Heart left ventricle (tissue), 13 donors: ENCODE results near the gene NAIF1.

ENCODE experiments used
- CTCF ChIP-seq, 12 donors: fragments of 200-600 bp; sonication (generic) in 4 of 12; IDR thresholded peaks; one replicate each; pipeline versions ENCODE4 v1.5.0 to v1.8.0; 2018 to 2022; ENCODE audit warnings: antibody characterized with exemption in 12 of 12, mild to moderate bottlenecking in 5 of 12
- POLR2A ChIP-seq, 2 donors: fragments of 450-650 bp; IDR thresholded peaks; one replicate each; pipeline ENCODE4 v1.6.1; 2017; ENCODE audit warnings: antibody characterized with exemption in 2 of 2, mild to moderate bottlenecking in 2 of 2, moderate library complexity in 2 of 2
- donor health status: ischemic (EF 13 %, LVEDD 7.1; RV severe dilation, severe dysfunction).
- donor health status: DM: no; HTN: yes; CAD: no.
- donor health status: DM: no; HTN: no; CAD: no.
- donor health status: ischemic (EF 25% LVEDD 6.9; RV normal size, moderate dysfunction).
- donor health status: ischemic (EF 25% LVEDD 5.7; RV mildly dilated, moderate dysfunction).
- donor health status: ischemic (EF 35%, LVEDD 5.7; RV mildly dilated, moderate dysfunction).
- donor health status: nonischemic (EF 11% LVEDD 7.7; RV severe dilation, severe dysfunction).
- donor health status: DM: yes; HTN: yes; CAD: no.
- donor health status: PGD.
- donor health status: ischemic (EF 29% LVEDD 5.4; RV normal size, mild dysfunction).
- donor health status: nonischemic (EF 23%, LVEDD 6.1; RV moderate dilation, normal function).

- TF ChIP-seq CTCF (IDR thresholded peaks at IDR 0.05) (no peak), POLR2A (IDR thresholded peaks at IDR 0.05) (no peak)
Measured at GRCh38 chr9:128061275-128061960, 5.7 kb downstream of the NAIF1 start.
